Dedifferentiated amniotic fluid mesenchymal stem cell (primary cell): ENCODE measurements around the gene CCDC146.
A peak's percentile ranks its signal among the peaks of the same experiment; 100 is the strongest.
"Not testable (repeated sequence)": the region's sequence is repeated elsewhere in the genome, so short reads cannot be mapped to it uniquely, and the experiment has no call there.

Experiments
- DNase-seq: peaks from one replicate; pipeline ENCODE4 v3.0.0-alpha.2; 2016; ENCODE audit errors: extremely low spot score

CCDC146 gene

GRCh38 chr7:77246026-77246640, 123.7 kb downstream of the CCDC146 start:
- DNase-seq: no peak

- DNase-seq: peak; percentile 43
Measured at GRCh38 chr7:77247206-77247850, 124.9 kb downstream of the CCDC146 start.

- no peak for DNase-seq
Measured at GRCh38 chr7:77248154-77248553, 125.7 kb downstream of the CCDC146 start.

- DNase-seq: no peak
Measured at GRCh38 chr7:77252506-77252905, 130.1 kb downstream of the CCDC146 start.

GRCh38 chr7:77253151-77253550, 130.7 kb downstream of the CCDC146 start:
- DNase-seq: no peak

GRCh38 chr7:77254429-77254828, 132.0 kb downstream of the CCDC146 start:
- DNase-seq: no peak

GRCh38 chr7:77254915-77255314, 132.5 kb downstream of the CCDC146 start:
- DNase-seq: no peak

GRCh38 chr7:77258014-77258413, 135.6 kb downstream of the CCDC146 start:
- no peak for DNase-seq

GRCh38 chr7:77258593-77258992, 136.2 kb downstream of the CCDC146 start:
- DNase-seq: no peak

GRCh38 chr7:77262316-77262715, 139.9 kb downstream of the CCDC146 start:
- DNase-seq: no peak

- no peak for DNase-seq
Measured at GRCh38 chr7:77265666-77266065, 143.3 kb downstream of the CCDC146 start.

GRCh38 chr7:77266291-77266794, 143.9 kb downstream of the CCDC146 start:
- DNase-seq: no peak

- no peak for DNase-seq
Measured at GRCh38 chr7:77269360-77270093, 147.1 kb downstream of the CCDC146 start.

GRCh38 chr7:77270094-77270480, 147.7 kb downstream of the CCDC146 start:
- DNase-seq: no peak

GRCh38 chr7:77271766-77272165, 149.4 kb downstream of the CCDC146 start:
- no peak for DNase-seq

- not testable (repeated sequence) for DNase-seq
Measured at GRCh38 chr7:77275663-77276062, 153.2 kb downstream of the CCDC146 start.

GRCh38 chr7:77276120-77276519, 153.7 kb downstream of the CCDC146 start:
- no peak for DNase-seq

GRCh38 chr7:77281780-77282478, 159.5 kb downstream of the CCDC146 start:
- no peak for DNase-seq

- no peak for DNase-seq
Measured at GRCh38 chr7:77282897-77283296, 160.5 kb downstream of the CCDC146 start.

- DNase-seq: no peak
Measured at GRCh38 chr7:77284005-77284404, 161.6 kb downstream of the CCDC146 start.

GRCh38 chr7:77284616-77285015, 162.2 kb downstream of the CCDC146 start:
- DNase-seq: no peak

GRCh38 chr7:77288676-77289320, 166.4 kb downstream of the CCDC146 start:
- DNase-seq: no peak
